HEK293 (cell line): Measurements from ENCODE around the gene STIL.

Experiments used
- CTCF ChIA-PET: fragments of 350-600 bp; formaldehyde crosslinking; extraction: SDS; loops from one replicate; lab custom pipeline; 2021; ENCODE audit warnings: antibody characterized with exemption; lab: Yijun Ruan, JAX
- POLR2A ChIA-PET: fragments of 300-600 bp; formaldehyde crosslinking; extraction: SDS; loops from one replicate; lab custom pipeline; 2020; ENCODE audit warnings: antibody characterized with exemption, inconsistent platforms; lab: Yijun Ruan, JAX
- H3K27ac ChIP-seq: fragments of 200-500 bp; sonication (Bioruptor generic); 2 replicates; pipeline ENCODE4 v1.5.1; 2014; ENCODE audit warnings: low read depth, low read length, control low read depth, inconsistent platforms; ENCODE audit errors: extremely low read depth
- H3K36me3 ChIP-seq, 2 experiments: fragments of 200-500 bp in 1 of 2; sonication (Bioruptor generic) in 1 of 2; 1 replicate in 1 of 2; 2 replicates in 1 of 2; pipeline ENCODE4 v1.5.1; 2014 to 2017; ENCODE audit warnings: inconsistent platforms in 2 of 2, low read length in 2 of 2; ENCODE audit not compliant: control insufficient read depth in 2 of 2, insufficient read depth in 1 of 2
- H3K4me1 ChIP-seq: fragments of 200-500 bp; sonication (Bioruptor generic); 2 replicates; pipeline ENCODE4 v1.5.1; 2014; ENCODE audit warnings: mild to moderate bottlenecking, low read length, inconsistent platforms; ENCODE audit not compliant: control insufficient read depth, insufficient read depth
- H3K4me3 ChIP-seq: 2 replicates; pipeline ENCODE4 v1.5.1; 2011; ENCODE audit warnings: low read depth, mild to moderate bottlenecking, control low read depth, low read length, moderate library complexity
- H3K9me3 ChIP-seq: fragments of 200-500 bp; sonication (Bioruptor generic); 2 replicates; pipeline ENCODE4 v1.5.1; 2014; ENCODE audit warnings: low read depth, low read length, inconsistent platforms; ENCODE audit not compliant: control insufficient read depth, insufficient read depth
- EGR2 ChIP-seq: fragments of 450-650 bp; formaldehyde crosslinking; IDR thresholded peaks from 2 replicates; pipeline ENCODE4 v1.5.1; 2016; ENCODE audit warnings: low read depth, missing biosample characterization, missing genetic modification characterization
- GFI1B ChIP-seq: fragments of 450-650 bp; formaldehyde crosslinking; IDR thresholded peaks from 2 replicates; pipeline ENCODE4 v1.5.1; 2016; ENCODE audit warnings: missing biosample characterization, missing genetic modification characterization
- IKZF3 ChIP-seq: fragments of 450-650 bp; IDR thresholded peaks from 2 replicates; pipeline ENCODE4 v1.5.0; 2018; ENCODE audit warnings: missing biosample characterization, mild to moderate bottlenecking, missing genetic modification characterization, moderate library complexity
- KLF7 ChIP-seq: fragments of 450-650 bp; formaldehyde crosslinking; IDR thresholded peaks from 2 replicates; pipeline ENCODE4 v1.5.1; 2016; ENCODE audit warnings: missing biosample characterization, missing genetic modification characterization, borderline replicate concordance
- OSR2 ChIP-seq: fragments of 450-650 bp; formaldehyde crosslinking; IDR thresholded peaks from 2 replicates; pipeline ENCODE4 v1.5.1; 2016; ENCODE audit warnings: missing biosample characterization, missing genetic modification characterization
- SCRT1 ChIP-seq: fragments of 450-650 bp; formaldehyde crosslinking; IDR thresholded peaks from 2 replicates; pipeline ENCODE4 v1.5.1; 2016; ENCODE audit warnings: missing biosample characterization, missing genetic modification characterization, borderline replicate concordance
- SP2 ChIP-seq: fragments of 450-650 bp; formaldehyde crosslinking; IDR thresholded peaks from 2 replicates; pipeline ENCODE4 v1.5.1; 2016; ENCODE audit warnings: missing biosample characterization, missing genetic modification characterization
- SP3 ChIP-seq: fragments of 450-650 bp; formaldehyde crosslinking; IDR thresholded peaks from 2 replicates; pipeline ENCODE4 v1.5.1; 2016; ENCODE audit warnings: missing biosample characterization, missing genetic modification characterization
- WT1 ChIP-seq: fragments of 450-650 bp; formaldehyde crosslinking; IDR thresholded peaks from 2 replicates; pipeline ENCODE4 v1.5.1; 2016; ENCODE audit warnings: missing biosample characterization, missing genetic modification characterization
- YY2 ChIP-seq: fragments of 450-650 bp; formaldehyde crosslinking; IDR thresholded peaks from 2 replicates; pipeline ENCODE4 v1.5.1; 2016; ENCODE audit warnings: missing biosample characterization, missing genetic modification characterization
- ZEB2 ChIP-seq: fragments of 450-650 bp; formaldehyde crosslinking; IDR thresholded peaks from 2 replicates; pipeline ENCODE4 v1.5.1; 2016; ENCODE audit warnings: missing biosample characterization, missing genetic modification characterization
- ZNF138 ChIP-seq: fragments of 450-650 bp; formaldehyde crosslinking; IDR thresholded peaks from 2 replicates; pipeline ENCODE4 v1.5.1; 2016; ENCODE audit warnings: missing biosample characterization, missing genetic modification characterization, borderline replicate concordance
- ZNF157 ChIP-seq: fragments of 450-650 bp; formaldehyde crosslinking; IDR thresholded peaks from 2 replicates; pipeline ENCODE4 v1.5.1; 2016; ENCODE audit warnings: missing biosample characterization, missing genetic modification characterization
- ZNF16 ChIP-seq: fragments of 450-650 bp; formaldehyde crosslinking; IDR thresholded peaks from 2 replicates; pipeline ENCODE4 v1.5.1; 2016; ENCODE audit warnings: low read depth, missing biosample characterization, missing genetic modification characterization
- ZNF324 ChIP-seq: fragments of 450-650 bp; formaldehyde crosslinking; IDR thresholded peaks from 2 replicates; pipeline ENCODE4 v1.5.1; 2016; ENCODE audit warnings: missing biosample characterization, missing genetic modification characterization
- ZNF350 ChIP-seq: fragments of 450-650 bp; formaldehyde crosslinking; IDR thresholded peaks from 2 replicates; pipeline ENCODE4 v1.5.0; 2017; ENCODE audit warnings: missing biosample characterization, mild to moderate bottlenecking, missing genetic modification characterization
- ZNF37A ChIP-seq: fragments of 450-650 bp; IDR thresholded peaks from 2 replicates; pipeline ENCODE4 v1.5.1; 2018; ENCODE audit warnings: missing biosample characterization, missing genetic modification characterization
- ZNF423 ChIP-seq: fragments of 450-650 bp; formaldehyde crosslinking; IDR thresholded peaks from 2 replicates; pipeline ENCODE4 v1.5.1; 2016; ENCODE audit warnings: missing biosample characterization, missing genetic modification characterization
- ZNF449 ChIP-seq: fragments of 450-650 bp; formaldehyde crosslinking; IDR thresholded peaks from 2 replicates; pipeline ENCODE4 v1.5.1; 2017; ENCODE audit warnings: missing biosample characterization, mild to moderate bottlenecking, missing genetic modification characterization, moderate library complexity
- ZNF473 ChIP-seq: fragments of 450-650 bp; formaldehyde crosslinking; IDR thresholded peaks from 2 replicates; pipeline ENCODE4 v1.5.1; 2017; ENCODE audit warnings: missing biosample characterization, missing genetic modification characterization
- ZNF501 ChIP-seq: fragments of 450-650 bp; formaldehyde crosslinking; IDR thresholded peaks from 2 replicates; pipeline ENCODE4 v1.5.1; 2016; ENCODE audit warnings: missing biosample characterization, missing genetic modification characterization
- ZNF510 ChIP-seq: fragments of 450-650 bp; formaldehyde crosslinking; IDR thresholded peaks from 2 replicates; pipeline ENCODE4 v1.5.1; 2018; ENCODE audit warnings: mild to moderate bottlenecking, missing genetic modification characterization, missing biosample characterization; ENCODE audit not compliant: insufficient replicate concordance
- ZNF529 ChIP-seq: fragments of 450-650 bp; formaldehyde crosslinking; IDR thresholded peaks from 2 replicates; pipeline ENCODE4 v1.5.1; 2017; ENCODE audit warnings: missing genetic modification characterization, missing biosample characterization; ENCODE audit not compliant: insufficient replicate concordance
- ZNF555 ChIP-seq: fragments of 450-650 bp; formaldehyde crosslinking; conservative IDR thresholded peaks from 2 replicates; pipeline ENCODE4 v1.5.1; 2017; ENCODE audit warnings: missing biosample characterization, mild to moderate bottlenecking, missing genetic modification characterization, inconsistent platforms
- ZNF558 ChIP-seq: fragments of 450-650 bp; formaldehyde crosslinking; IDR thresholded peaks from 2 replicates; pipeline ENCODE4 v1.5.1; 2016; ENCODE audit warnings: missing biosample characterization, missing genetic modification characterization
- ZNF658 ChIP-seq: fragments of 450-650 bp; formaldehyde crosslinking; IDR thresholded peaks from 2 replicates; pipeline ENCODE4; 2016; ENCODE audit warnings: missing biosample characterization, missing genetic modification characterization
- ZNF670 ChIP-seq: fragments of 450-650 bp; formaldehyde crosslinking; IDR thresholded peaks from 2 replicates; pipeline ENCODE4 v1.5.1; 2016; ENCODE audit warnings: missing biosample characterization, missing genetic modification characterization, low read depth
- ZNF768 ChIP-seq: fragments of 450-650 bp; formaldehyde crosslinking; IDR thresholded peaks from 2 replicates; pipeline ENCODE4 v1.5.1; 2018; ENCODE audit warnings: missing biosample characterization, mild to moderate bottlenecking, missing genetic modification characterization
- ZNF792 ChIP-seq: fragments of 450-650 bp; formaldehyde crosslinking; IDR thresholded peaks from 2 replicates; pipeline ENCODE4 v1.5.1; 2016; ENCODE audit warnings: missing biosample characterization, missing genetic modification characterization
- TF ChIP-seq, protein P1 (sequence below): fragments of 450-650 bp; formaldehyde crosslinking; IDR thresholded peaks from 2 replicates; pipeline ENCODE4 v1.5.1; 2016; ENCODE audit warnings: missing biosample characterization, missing genetic modification characterization
- TF ChIP-seq, protein P2 (sequence below): fragments of 450-650 bp; formaldehyde crosslinking; IDR thresholded peaks from 2 replicates; pipeline ENCODE4 v1.5.1; 2016; ENCODE audit warnings: missing biosample characterization, missing genetic modification characterization, borderline replicate concordance

STIL gene

DNA sequence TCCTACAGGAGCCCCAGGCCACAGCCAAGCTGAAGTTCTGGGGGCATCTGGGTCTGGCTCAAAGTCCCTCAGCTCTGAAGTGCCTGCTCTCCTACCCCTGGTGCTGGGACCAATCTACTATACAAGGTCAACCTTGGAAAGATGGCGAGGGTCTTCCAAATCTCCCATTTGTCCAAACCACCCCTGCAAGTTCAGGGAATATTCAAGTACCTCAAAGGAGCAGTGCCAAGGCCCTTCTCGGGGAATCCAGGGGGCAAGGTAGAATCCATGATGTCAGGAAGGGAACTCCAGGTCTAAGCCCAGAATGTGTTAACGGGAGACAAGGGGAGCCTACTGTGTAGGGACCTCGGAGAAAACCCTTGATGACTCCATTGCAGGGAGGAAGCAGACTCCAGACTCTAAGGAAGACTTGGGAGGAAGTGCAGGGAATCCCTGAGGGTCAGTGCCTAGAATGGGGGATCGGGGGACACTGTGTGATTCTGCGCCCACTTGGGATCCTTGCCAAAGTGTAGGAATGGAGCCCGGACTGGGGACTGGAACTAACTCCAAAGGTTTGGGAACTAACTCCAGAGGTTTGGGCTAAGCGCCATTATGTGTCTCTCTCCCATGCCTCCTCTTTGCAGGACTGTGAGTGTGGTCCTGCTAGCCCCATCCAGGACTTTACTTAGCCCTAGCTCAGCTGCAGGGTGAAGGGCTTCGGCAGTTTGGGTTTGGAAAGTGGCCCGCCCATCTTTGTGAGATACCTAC is 90.6 kb downstream of the STIL start:
- H3K4me3 ChIP-seq, result no peak overlapping the region
- TF ChIP-seq WT1 (tag by site-specific recombination), result no peak
- TF ChIP-seq SCRT1 (tag by site-specific recombination), result no peak
- no peak for TF ChIP-seq ZNF670 (tag by site-specific recombination)
- TF ChIP-seq ZNF157 (tag by site-specific recombination), result no peak
- no peak for TF ChIP-seq ZNF529 (tag by site-specific recombination)
- TF ChIP-seq ZNF138 (tag by site-specific recombination), result no peak
- TF ChIP-seq ZNF324, result no peak
- no peak for TF ChIP-seq SP3
- TF ChIP-seq ZNF558 (tag by site-specific recombination), result no peak
- TF ChIP-seq GFI1B (tag by site-specific recombination), result no peak
- TF ChIP-seq ZNF792 (tag by site-specific recombination), result no peak
- TF ChIP-seq ZNF473 (tag by site-specific recombination), result no peak
- TF ChIP-seq ZNF658 (tag by site-specific recombination), result no peak
- H3K36me3 ChIP-seq, result no peaks in the 10 kb centered on the region
- ChIA-PET CTCF (no interaction called here), POLR2A (interaction anchor here (0.7 kb wide), 1 partner anchor 136 kb away, joined by 3 read pairs; no protein-coding TSS in a partner anchor)
- no peaks in the 10 kb centered on the region for H3K4me1 ChIP-seq
- no peak overlapping the region for H3K27ac ChIP-seq
- no peaks in the 10 kb centered on the region for H3K9me3 ChIP-seq

- Histone ChIP-seq H3K4me1 (no peaks in the 10 kb centered on the region), H3K4me3 (no peak overlapping the region), H3K27ac (no peak overlapping the region), H3K9me3 (no peaks in the 10 kb centered on the region), H3K36me3 (no peaks in the 10 kb centered on the region)
- CTCF ChIA-PET, result interaction anchor here (0.7 to 1.6 kb wide), 2 partner anchors 12 to 29 kb away, joined by 3 to 4 read pairs; no protein-coding TSS in a partner anchor
- TF ChIP-seq ZNF423 (tag by site-specific recombination) (no peak), SP2 (tag by site-specific recombination) (no peak), ZNF555 (tag by site-specific recombination) (no peak), ZNF768 (tag by site-specific recombination) (no peak), ZNF510 (no peak), ZNF449 (tag by site-specific recombination) (no peak), ZNF37A (tag by site-specific recombination) (no peak), IKZF3 (no peak), OSR2 (no peak), ZEB2 (tag by site-specific recombination) (no peak), ZNF350 (tag by site-specific recombination) (no peak), KLF7 (tag by site-specific recombination) (no peak), ZNF16 (tag by site-specific recombination) (no peak), YY2 (tag by site-specific recombination) (no peak), EGR2 (tag by site-specific recombination) (no peak), ZNF501 (no peak)
- TF ChIP-seq, protein P1, sequence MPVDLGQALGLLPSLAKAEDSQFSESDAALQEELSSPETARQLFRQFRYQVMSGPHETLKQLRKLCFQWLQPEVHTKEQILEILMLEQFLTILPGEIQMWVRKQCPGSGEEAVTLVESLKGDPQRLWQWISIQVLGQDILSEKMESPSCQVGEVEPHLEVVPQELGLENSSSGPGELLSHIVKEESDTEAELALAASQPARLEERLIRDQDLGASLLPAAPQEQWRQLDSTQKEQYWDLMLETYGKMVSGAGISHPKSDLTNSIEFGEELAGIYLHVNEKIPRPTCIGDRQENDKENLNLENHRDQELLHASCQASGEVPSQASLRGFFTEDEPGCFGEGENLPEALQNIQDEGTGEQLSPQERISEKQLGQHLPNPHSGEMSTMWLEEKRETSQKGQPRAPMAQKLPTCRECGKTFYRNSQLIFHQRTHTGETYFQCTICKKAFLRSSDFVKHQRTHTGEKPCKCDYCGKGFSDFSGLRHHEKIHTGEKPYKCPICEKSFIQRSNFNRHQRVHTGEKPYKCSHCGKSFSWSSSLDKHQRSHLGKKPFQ (tag by site-specific recombination), result no peak
- TF ChIP-seq, protein P2, sequence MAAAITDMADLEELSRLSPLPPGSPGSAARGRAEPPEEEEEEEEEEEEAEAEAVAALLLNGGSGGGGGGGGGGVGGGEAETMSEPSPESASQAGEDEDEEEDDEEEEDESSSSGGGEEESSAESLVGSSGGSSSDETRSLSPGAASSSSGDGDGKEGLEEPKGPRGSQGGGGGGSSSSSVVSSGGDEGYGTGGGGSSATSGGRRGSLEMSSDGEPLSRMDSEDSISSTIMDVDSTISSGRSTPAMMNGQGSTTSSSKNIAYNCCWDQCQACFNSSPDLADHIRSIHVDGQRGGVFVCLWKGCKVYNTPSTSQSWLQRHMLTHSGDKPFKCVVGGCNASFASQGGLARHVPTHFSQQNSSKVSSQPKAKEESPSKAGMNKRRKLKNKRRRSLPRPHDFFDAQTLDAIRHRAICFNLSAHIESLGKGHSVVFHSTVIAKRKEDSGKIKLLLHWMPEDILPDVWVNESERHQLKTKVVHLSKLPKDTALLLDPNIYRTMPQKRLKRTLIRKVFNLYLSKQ, result no peak
- POLR2A ChIA-PET, result no interaction called here
Measured at GRCh38 chr1:47222476-47222875, 91.5 kb downstream of the STIL start.
